Femur (tissue), 1 donor: ENCODE data around the gene C2orf76.

Experiments
- DNase-seq: peaks from one replicate; pipeline ENCODE4 v3.0.0-alpha.2; 2017

C2orf76 gene

GRCh38 chr2:119337749-119338148 lies 28.9 kb downstream of the C2orf76 start:
- DNase-seq, result no peak

GRCh38 chr2:119333833-119334232 lies 32.8 kb downstream of the C2orf76 start:
- DNase-seq, result no peak

GRCh38 chr2:119333360-119333759 lies 33.3 kb downstream of the C2orf76 start:
- DNase-seq, result no peak

GRCh38 chr2:119332953-119333352 lies 33.7 kb downstream of the C2orf76 start:
- no peak for DNase-seq

- no peak for DNase-seq
These were observed 39.2 kb downstream of the C2orf76 start for GRCh38 chr2:119327431-119327830.

- DNase-seq, result no peak
These were observed 39.7 kb downstream of the C2orf76 start for GRCh38 chr2:119326938-119327337.

- no peak for DNase-seq
These were observed 41.9 kb downstream of the C2orf76 start for GRCh38 chr2:119324685-119325270.

- DNase-seq, result no peak
These were observed 43.2 kb downstream of the C2orf76 start for GRCh38 chr2:119323459-119323858.

GRCh38 chr2:119319593-119319992 lies 47.0 kb downstream of the C2orf76 start:
- no peak for DNase-seq

- no peak for DNase-seq
These were observed 49.1 kb downstream of the C2orf76 start for GRCh38 chr2:119317554-119317953.

- no peak for DNase-seq
These were observed 50.6 kb downstream of the C2orf76 start for GRCh38 chr2:119316066-119316465.

GRCh38 chr2:119315241-119315925 lies 51.3 kb downstream of the C2orf76 start:
- no peak for DNase-seq

- DNase-seq, result no peak
These were observed 54.8 kb downstream of the C2orf76 start for GRCh38 chr2:119311831-119312230.

GRCh38 chr2:119311371-119311770 lies 55.3 kb downstream of the C2orf76 start:
- DNase-seq, result no peak

GRCh38 chr2:119308793-119309330 lies 57.8 kb downstream of the C2orf76 start:
- no peak for DNase-seq

GRCh38 chr2:119307419-119308140 lies 59.1 kb downstream of the C2orf76 start:
- DNase-seq, result no peak

GRCh38 chr2:119306196-119306590 lies 60.4 kb downstream of the C2orf76 start:
- no peak for DNase-seq

GRCh38 chr2:119305497-119306195 lies 61.0 kb downstream of the C2orf76 start:
- DNase-seq, result no peak

GRCh38 chr2:119304847-119305246 lies 61.8 kb downstream of the C2orf76 start:
- no peak for DNase-seq

GRCh38 chr2:119301413-119301812 lies 65.2 kb downstream of the C2orf76 start:
- DNase-seq, result no peak

- no peak for DNase-seq
These were observed 70.8 kb downstream of the C2orf76 start for GRCh38 chr2:119295688-119296375.

- no peak for DNase-seq
These were observed 72.0 kb downstream of the C2orf76 start for GRCh38 chr2:119294671-119295070.

- no peak for DNase-seq
These were observed 72.7 kb downstream of the C2orf76 start for GRCh38 chr2:119293900-119294299.
